AG10803 (cell line): Measurements from ENCODE around the gene SLC27A6.

ENCODE experiments used
- DNase-seq: peaks from one replicate; pipeline ENCODE4 v3.0.0; 2010; ENCODE audit warnings: low read depth
- H3K4me3 ChIP-seq: 2 replicates; pipeline ENCODE4 v1.5.1; 2011; ENCODE audit warnings: mild to moderate bottlenecking, low read length, control low read depth
- CTCF ChIP-seq: conservative IDR thresholded peaks from 2 replicates; pipeline ENCODE4 v1.5.1; 2011; ENCODE audit warnings: mild to moderate bottlenecking, low read length, control low read depth, inconsistent platforms

Gene SLC27A6

GRCh38 chr5:129063483-129064113 lies 98.3 kb downstream of the SLC27A6 start:
- no peak for TF ChIP-seq CTCF
- H3K4me3 ChIP-seq: no peak overlapping the region
- no peak for DNase-seq

GRCh38 chr5:129065721-129066120 lies 100.4 kb downstream of the SLC27A6 start:
- DNase-seq: no peak
- no peak for TF ChIP-seq CTCF
- H3K4me3 ChIP-seq: no peak overlapping the region

GRCh38 chr5:129067745-129068144 lies 102.5 kb downstream of the SLC27A6 start:
- no peak for TF ChIP-seq CTCF
- DNase-seq: no peak
- no peak overlapping the region for H3K4me3 ChIP-seq

- TF ChIP-seq CTCF: no peak
- no peak for DNase-seq
- H3K4me3 ChIP-seq: no peak overlapping the region
Measured at GRCh38 chr5:129069292-129069691, 104.0 kb downstream of the SLC27A6 start.

- no peak for DNase-seq
Measured at GRCh38 chr5:129073111-129073510, 107.8 kb downstream of the SLC27A6 start.

GRCh38 chr5:129074903-129075302 lies 109.6 kb downstream of the SLC27A6 start:
- TF ChIP-seq CTCF: no peak
- H3K4me3 ChIP-seq: no peak overlapping the region
- no peak for DNase-seq

More at GRCh38 chr5:129073111-129073510, 107.8 kb downstream of the SLC27A6 start:
- H3K4me3 ChIP-seq: no peak overlapping the region
- no peak for TF ChIP-seq CTCF

- no peak overlapping the region for H3K4me3 ChIP-seq
- TF ChIP-seq CTCF: no peak
- DNase-seq: no peak
Measured at GRCh38 chr5:129077433-129078075, 112.3 kb downstream of the SLC27A6 start.
